ENCODE data around the gene METTL9. TPM values are rescaled to one million over a fixed set of nuclear protein-coding genes. Genes with fewer than 3 reads are reported as not detected.
"Not testable (repeated sequence)": the region's sequence is repeated elsewhere in the genome, so short reads cannot be mapped to it uniquely, and the experiment has no call there.

METTL9 gene
- total and polyA plus RNA-seq, 4 donors = 26.6 to 127 (median 78.1) TPM

- ATAC-seq (ENCODE audit: insufficient read depth, low FRiP score) = no peak
- Histone ChIP-seq H3K4me1 (ENCODE audit: control insufficient read depth in 5 of 5, insufficient read depth in 5 of 5, low read length in 5 of 5) (peaks cover 0 to 18% (median 8%) of the 10 kb centered on the region in 5 donors), H3K36me3 (ENCODE audit: control insufficient read depth in 4 of 4, insufficient read depth in 4 of 4, low read length in 4 of 4) (peaks cover 0 to 5% (median 3%) of the 10 kb centered on the region in 4 donors), H3K27ac (ENCODE audit: low read depth in 1 of 2, low read length in 1 of 2) (peak overlapping the region in 1 of 2 donors; percentile 28), H3K4me3 (no peak overlapping the region), H3K27me3 (ENCODE audit: control insufficient read depth in 3 of 3, insufficient read depth in 3 of 3, low read length in 2 of 3) (no peaks in the 10 kb centered on the region), H3K9me3 (ENCODE audit: control insufficient read depth in 4 of 4, insufficient read depth in 3 of 4, low read length in 3 of 4) (no peaks in the 10 kb centered on the region), H3K9ac (ENCODE audit: insufficient read depth in 1 of 2, low read length in 2 of 2) (no peak overlapping the region)
- TF ChIP-seq CTCF (IDR thresholded peaks at IDR 0.05; ENCODE audit: control extremely low read depth, extremely low read depth) = no peak
- 88 to 89% methylated on average over 18 of the region's 18 CpGs for WGBS, 2 donors
- no peak for DNase-seq
Observed at GRCh38 chr16:21646721-21647561, 47.6 kb downstream of the METTL9 start.

DNA sequence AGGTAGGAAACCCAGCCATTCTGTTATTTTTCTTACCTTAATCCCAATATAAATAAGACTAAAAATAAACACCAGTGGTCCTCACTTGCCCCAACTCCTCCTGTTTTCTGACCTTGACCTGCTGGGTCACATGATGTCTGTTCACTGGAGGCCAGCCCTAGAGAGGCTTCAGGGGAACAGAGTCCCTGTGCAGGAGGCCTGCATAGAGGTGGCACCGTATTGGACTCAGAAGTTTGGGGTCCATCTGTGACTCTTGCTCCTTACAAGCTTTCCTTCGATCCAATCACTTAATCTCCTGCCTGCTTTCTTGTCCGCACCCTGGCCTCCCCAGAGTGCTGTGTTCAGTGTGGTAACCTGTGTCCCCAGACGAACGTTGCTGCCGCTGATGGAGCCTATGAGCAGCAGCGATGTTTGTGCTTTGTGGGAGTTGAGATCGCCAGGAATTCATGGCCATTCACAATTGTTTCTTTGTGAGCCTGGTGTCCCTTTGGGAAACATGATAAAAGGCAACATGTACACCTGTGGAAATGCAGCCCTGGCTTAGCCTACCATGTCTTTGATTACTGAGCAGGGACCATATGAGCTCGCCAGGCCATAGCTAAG lies 48.3 kb downstream of the METTL9 start:
- no peak for TF ChIP-seq CTCF (IDR thresholded peaks at IDR 0.05; ENCODE audit: control extremely low read depth, extremely low read depth)
- Histone ChIP-seq H3K27ac (ENCODE audit: low read depth in 1 of 2, low read length in 1 of 2) (no peak overlapping the region), H3K4me1 (ENCODE audit: control insufficient read depth in 5 of 5, insufficient read depth in 5 of 5, low read length in 5 of 5) (peaks cover 0 to 13% (median 8%) of the 10 kb centered on the region in 5 donors), H3K9ac (ENCODE audit: insufficient read depth in 1 of 2, low read length in 2 of 2) (no peak overlapping the region), H3K27me3 (ENCODE audit: control insufficient read depth in 3 of 3, insufficient read depth in 3 of 3, low read length in 2 of 3) (no peaks in the 10 kb centered on the region), H3K9me3 (ENCODE audit: control insufficient read depth in 4 of 4, insufficient read depth in 3 of 4, low read length in 3 of 4) (no peaks in the 10 kb centered on the region), H3K4me3 (no peak overlapping the region), H3K36me3 (ENCODE audit: control insufficient read depth in 4 of 4, insufficient read depth in 4 of 4, low read length in 4 of 4) (peaks cover 0 to 5% (median 3%) of the 10 kb centered on the region in 4 donors)
- ATAC-seq (ENCODE audit: insufficient read depth, low FRiP score) (no peak), DNase-seq (no peak)
- 91 to 93% methylated on average over 9 of the region's 9 CpGs for WGBS, 2 donors

DNA sequence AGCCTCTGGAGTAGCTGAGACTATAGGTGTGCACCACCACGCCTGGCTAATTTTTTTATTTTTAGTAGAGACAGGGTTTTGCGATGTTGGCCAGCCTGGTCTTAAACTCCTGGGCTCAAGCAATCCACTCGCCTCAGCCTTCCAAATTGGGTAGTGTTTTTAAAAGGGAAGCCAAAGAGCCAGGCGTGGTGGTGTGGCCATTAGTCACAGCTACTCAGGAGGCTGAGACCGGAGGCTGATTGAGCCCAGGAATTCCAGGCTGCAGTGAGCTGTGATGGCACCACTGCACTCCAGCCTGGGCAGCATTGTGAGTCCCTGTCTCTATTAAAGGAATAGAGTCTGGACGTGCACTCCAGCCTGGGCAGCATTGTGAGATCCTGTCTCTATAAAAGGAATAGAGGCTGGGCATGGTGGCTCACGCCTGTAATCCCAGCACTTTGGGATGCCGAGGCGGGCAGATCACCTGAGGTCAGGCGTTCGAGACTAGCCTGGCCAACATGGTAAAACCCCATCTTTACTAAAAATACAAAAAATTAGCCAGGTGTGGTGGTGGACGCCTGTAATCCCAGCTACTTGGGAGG lies 50.5 kb downstream of the METTL9 start:
- not testable (repeated sequence) for H3K9ac ChIP-seq (ENCODE audit: insufficient read depth in 1 of 2, low read length in 2 of 2); H3K4me1 ChIP-seq (ENCODE audit: control insufficient read depth in 5 of 5, insufficient read depth in 5 of 5, low read length in 5 of 5); H3K27me3 ChIP-seq (ENCODE audit: control insufficient read depth in 3 of 3, insufficient read depth in 3 of 3, low read length in 2 of 3); H3K27ac ChIP-seq (ENCODE audit: low read depth in 1 of 2, low read length in 1 of 2); ATAC-seq (ENCODE audit: insufficient read depth, low FRiP score); H3K4me3 ChIP-seq; H3K36me3 ChIP-seq (ENCODE audit: control insufficient read depth in 4 of 4, insufficient read depth in 4 of 4, low read length in 4 of 4); H3K9me3 ChIP-seq (ENCODE audit: control insufficient read depth in 4 of 4, insufficient read depth in 3 of 4, low read length in 3 of 4); DNase-seq
- WGBS, 2 donors = 85 to 91% methylated on average over 12 of the region's 12 CpGs

DNA sequence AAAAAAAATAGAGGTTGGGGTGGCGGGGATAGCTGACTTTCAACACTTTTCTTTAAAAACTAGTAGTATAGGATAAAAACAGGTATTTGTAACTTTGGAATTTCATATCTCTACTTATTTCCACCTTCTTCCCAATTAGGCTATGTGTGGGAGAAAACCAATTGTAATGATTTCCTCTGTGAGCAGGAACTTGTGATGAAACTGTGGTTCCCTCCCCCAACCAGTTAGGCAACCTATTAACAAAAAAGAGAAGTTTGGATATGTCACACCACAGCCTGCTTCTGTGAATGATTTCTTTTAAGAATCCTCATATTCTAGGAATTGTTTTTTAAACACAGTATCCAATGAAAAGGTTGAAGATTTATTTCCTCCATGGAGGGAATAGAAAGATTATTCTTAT lies 51.1 kb downstream of the METTL9 start:
- no peak overlapping the region for H3K4me3 ChIP-seq
- no peak overlapping the region for H3K27ac ChIP-seq (ENCODE audit: low read depth in 1 of 2, low read length in 1 of 2)
- WGBS, 2 donors = 56 to 67% methylated on average over 1 of the region's 1 CpG
- DNase-seq (no peak), ATAC-seq (ENCODE audit: insufficient read depth, low FRiP score) (no peak)
- H3K9me3 ChIP-seq (ENCODE audit: control insufficient read depth in 4 of 4, insufficient read depth in 3 of 4, low read length in 3 of 4) = no peaks in the 10 kb centered on the region
- H3K9ac ChIP-seq (ENCODE audit: insufficient read depth in 1 of 2, low read length in 2 of 2) = no peak overlapping the region
- H3K4me1 ChIP-seq (ENCODE audit: control insufficient read depth in 5 of 5, insufficient read depth in 5 of 5, low read length in 5 of 5) = peaks cover 0 to 6% (median 3%) of the 10 kb centered on the region in 5 donors
- no peaks in the 10 kb centered on the region for H3K27me3 ChIP-seq (ENCODE audit: control insufficient read depth in 3 of 3, insufficient read depth in 3 of 3, low read length in 2 of 3)
- H3K36me3 ChIP-seq (ENCODE audit: control insufficient read depth in 4 of 4, insufficient read depth in 4 of 4, low read length in 4 of 4) = peaks cover 2 to 6% (median 5%) of the 10 kb centered on the region in 4 donors
- TF ChIP-seq CTCF (IDR thresholded peaks at IDR 0.05; ENCODE audit: control extremely low read depth, extremely low read depth) = no peak

All from lung (tissue), 12 donors.